Right hindlimb (tissue), 1 donor: Measurements from ENCODE around the gene ZNF205.
"Not testable (repeated sequence)": the region's sequence is repeated elsewhere in the genome, so short reads cannot be mapped to it uniquely, and the experiment has no call there.

Experiments
- DNase-seq: peaks from one replicate; pipeline ENCODE4 v3.0.0-alpha.2; 2018

Gene ZNF205

DNA sequence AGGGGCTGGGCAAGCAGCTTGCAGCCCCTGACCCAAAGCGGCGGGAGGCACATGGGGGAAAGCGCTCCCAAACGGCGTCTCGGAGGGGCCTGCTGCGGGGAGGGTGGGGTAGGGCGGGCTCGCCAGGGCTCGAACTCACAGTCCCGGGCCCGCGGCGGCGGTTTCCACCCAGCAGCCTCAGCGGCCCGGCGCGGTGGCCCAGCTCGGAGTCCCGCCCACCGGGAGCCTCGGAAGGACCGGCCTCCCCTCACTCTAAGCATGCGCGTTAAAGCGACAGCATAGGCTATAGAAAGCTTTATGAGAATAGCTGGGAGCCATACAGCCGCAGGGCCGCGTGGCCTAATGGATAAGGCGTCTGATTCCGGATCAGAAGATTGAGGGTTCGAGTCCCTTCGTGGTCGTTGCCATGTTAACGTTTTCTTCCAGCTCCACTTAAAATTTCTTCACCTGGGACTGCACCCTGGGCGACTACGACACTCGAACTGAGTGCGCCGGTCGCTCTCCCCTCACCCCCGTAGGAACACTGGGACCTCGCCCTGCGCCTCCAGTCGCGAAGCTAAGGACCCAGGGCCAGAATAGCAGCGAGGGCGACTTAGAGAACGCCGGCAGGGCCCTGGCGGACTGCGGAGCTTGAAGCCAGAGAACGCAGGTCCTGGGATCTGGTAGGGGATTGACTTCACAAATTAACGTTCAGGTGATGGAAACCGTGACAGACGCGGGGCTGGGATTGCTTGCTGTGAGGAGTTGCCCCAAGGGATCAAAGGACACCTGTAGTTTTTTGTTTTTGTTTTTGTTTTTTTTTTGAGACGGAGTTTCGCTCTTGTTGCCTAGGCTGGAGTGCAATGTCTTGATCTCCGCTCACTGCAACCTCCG is 38.2 kb downstream of the ZNF205 start:
- DNase-seq, result peak; percentile 98

DNA sequence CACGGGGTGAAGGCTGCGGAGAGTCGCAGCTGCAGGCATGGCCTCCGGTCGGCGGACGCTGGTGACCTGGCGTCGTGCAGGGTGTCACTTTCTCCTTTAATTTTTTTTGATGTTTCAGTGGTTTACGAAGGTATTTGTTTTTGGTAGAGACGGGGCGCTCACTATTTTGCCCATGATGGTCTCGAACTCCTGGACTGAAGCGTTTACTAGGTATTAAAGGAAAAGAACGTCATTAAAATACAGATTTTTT is 39.6 kb downstream of the ZNF205 start:
- peak; percentile 19 for DNase-seq

DNA sequence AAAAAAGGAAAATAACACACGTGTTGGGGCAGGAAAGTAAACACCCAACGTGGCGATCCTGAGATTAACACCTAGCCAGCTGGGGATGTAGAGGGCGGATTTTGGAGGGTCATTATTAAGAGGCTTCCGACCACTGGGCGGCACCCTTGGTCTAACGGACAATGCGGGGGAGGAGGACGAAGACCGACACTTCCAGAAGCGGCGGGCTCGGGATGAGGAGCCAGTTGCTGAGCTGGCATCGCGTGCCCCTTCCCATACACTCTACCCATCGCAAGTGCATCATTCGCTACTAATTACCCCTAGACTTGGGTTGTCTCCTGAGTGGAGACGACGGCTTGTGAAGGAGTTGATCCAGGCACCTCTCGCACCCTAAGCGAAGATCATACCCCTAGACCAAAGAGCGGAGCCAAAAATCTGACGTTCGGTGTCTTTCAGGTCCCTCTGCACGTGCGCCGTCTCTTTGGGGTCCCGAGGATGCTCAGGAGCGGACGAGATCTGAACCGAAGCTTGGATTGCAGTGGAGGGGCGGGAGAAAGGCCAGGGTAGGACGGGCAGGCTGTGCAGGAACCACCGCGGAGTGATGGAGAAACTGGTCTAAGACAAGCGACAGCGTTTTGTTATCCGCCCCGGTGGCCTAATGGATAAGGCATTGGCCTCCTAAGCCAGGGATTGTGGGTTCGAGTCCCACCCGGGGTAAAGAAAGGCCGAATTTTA is 40.0 kb downstream of the ZNF205 start:
- DNase-seq, result peak; percentile 95

DNA sequence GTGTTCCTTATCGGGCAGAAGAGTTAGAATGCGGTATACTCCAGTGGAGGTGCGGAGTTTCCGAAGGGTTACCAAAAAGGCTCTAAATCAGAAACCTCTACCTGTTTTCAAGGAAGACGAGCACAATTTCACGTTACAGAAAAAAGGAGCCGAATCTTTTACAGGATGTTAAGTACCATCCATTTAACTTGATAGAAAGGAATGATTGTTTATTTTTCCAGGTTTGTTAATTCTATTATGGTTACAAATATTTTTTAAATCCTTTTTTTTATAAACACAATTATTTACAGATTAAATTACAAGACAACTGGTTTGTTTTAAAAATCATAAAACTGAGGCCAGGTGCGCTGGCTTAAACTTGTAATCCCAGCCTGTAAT is 40.6 kb downstream of the ZNF205 start:
- no peak for DNase-seq

DNA sequence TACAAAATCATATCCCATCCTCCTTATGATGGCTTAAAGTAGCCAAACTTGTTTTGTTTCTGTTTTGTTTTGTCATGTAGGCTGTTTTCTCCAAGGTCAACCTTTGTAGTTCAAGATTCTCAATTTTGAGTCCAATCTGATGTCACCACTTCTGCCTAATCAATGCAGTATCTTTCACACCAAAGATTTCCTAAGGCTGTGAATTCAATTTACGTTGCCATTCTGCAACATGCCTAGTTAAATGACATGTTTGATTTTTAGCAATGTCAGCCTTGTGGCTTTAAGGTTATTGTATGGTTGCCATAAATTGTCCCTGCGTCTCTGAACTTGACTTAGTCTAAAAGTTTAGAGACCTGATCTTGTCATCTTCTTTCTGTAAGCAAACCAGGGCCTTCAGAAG is 42.8 kb downstream of the ZNF205 start:
- no peak for DNase-seq

DNA sequence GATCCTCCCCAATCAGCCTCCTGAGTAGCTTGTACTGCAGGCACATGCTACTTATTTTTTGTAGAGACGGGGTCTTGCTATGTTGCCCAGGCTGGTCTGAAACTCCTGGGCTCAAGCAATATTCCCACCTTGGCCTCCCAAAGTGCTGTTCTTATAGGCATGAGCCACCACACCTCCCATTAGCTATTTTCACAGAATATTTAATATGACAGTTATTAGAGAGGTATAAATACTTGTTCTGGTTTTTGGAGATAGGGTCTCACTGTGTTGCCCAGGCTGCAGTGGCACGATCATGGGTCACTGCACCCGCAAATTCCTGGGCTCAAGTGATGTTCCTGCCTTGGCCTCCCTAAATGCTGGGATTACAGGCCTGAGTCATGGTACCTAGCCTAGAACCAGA is 43.6 kb downstream of the ZNF205 start:
- no peak for DNase-seq

DNA sequence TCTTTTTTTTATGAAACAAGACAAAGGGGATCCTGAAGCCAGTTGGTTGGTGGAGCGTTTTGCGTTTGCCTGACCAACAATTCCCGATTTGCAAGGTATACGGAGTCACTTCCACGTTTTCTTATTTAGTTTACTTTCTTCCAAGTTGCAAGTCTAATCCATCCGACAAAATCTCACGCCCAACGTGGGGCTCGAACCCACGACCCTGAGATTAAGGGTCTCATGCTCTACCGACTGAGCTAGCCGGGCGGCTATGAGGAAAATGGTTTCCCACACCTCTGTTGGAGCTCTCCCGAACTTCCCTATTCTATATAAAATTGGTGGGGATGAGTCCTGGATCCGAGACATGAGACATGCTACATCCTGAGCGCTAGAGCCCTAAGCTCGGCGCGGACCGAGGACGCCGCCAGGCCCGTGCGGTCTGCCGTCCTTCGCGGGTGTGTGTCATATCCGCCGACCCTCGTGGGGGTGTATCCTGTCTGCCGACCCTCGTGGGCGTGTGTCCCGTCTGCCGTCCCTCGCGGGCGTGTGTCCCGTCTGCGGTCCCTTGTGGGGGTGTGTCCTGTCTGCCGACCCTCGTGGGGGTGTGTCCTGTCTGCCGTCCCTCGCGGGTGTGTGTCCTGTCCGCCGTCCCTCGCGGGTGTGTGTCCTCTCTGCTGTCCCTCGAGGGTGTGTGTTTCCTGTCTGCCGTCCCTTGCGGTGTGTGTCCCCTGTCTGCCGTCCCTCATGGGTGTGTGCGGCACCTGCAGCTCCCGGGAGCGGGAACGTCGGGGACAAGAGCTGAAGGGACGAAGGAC is 45.0 kb downstream of the ZNF205 start:
- peak; percentile 90 for DNase-seq

DNA sequence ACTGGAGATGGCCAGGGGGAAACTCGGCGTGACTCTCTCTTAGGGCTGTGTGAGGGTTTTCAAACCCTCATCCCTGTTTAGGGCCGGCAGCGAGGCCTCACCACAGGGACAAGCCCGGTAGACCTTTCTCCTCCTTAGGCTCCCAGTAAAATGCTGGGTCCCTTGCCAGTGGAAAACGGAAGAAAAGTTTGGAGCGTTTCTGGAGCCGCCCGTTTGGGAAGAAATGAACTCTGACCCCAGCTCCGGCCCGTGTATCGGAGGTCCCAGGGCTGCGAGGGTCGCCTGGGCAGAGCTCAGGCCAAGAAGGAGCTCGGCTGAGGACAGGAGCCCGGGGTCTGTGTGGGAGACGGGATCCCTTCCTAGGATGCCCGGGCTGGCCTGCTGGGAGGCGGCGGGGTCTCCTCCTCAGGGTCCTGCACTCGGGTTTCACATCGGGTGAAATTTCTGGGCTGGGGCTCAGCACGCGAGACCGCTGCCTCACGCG is 45.7 kb downstream of the ZNF205 start:
- peak; percentile 47 for DNase-seq

DNA sequence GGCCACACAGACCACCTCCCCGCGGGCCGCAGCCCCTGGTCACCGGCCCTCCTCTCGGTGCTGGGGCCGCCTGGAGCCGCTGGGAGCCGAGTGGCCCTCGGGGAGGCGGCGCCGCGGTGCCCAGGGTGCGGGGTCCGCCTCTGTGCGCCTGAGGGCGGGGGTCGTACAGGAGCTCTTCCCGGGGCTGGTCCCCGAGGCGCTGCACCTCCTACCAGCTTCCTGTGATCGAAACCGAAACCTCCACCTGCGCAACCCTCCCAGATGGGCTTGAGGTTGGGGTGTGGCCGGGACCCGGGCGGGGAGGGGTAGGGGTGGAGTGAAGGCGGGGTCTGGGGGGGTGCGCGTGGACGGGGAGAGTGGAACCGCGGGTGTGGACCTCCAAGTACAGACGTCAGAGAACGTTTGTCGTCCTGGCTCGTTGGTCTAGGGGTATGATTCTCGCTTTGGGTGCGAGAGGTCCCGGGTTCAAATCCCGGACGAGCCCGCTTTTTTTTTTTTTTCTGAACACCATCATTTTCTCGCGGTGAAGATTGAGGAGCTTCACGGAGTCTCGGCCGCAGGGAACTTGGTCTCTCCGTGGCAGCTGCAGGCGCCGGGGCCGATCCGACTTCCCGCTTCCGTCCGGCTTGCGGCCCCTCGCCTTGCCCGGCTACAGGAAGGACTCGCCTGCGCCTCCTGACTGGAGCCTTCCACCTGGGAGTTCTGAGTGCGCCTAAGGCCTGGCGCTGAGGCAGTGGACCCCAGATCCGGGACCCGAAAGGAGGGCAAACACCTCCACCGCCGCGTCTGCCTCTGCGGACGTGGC is 46.3 kb downstream of the ZNF205 start:
- DNase-seq, result peak; percentile 85

DNA sequence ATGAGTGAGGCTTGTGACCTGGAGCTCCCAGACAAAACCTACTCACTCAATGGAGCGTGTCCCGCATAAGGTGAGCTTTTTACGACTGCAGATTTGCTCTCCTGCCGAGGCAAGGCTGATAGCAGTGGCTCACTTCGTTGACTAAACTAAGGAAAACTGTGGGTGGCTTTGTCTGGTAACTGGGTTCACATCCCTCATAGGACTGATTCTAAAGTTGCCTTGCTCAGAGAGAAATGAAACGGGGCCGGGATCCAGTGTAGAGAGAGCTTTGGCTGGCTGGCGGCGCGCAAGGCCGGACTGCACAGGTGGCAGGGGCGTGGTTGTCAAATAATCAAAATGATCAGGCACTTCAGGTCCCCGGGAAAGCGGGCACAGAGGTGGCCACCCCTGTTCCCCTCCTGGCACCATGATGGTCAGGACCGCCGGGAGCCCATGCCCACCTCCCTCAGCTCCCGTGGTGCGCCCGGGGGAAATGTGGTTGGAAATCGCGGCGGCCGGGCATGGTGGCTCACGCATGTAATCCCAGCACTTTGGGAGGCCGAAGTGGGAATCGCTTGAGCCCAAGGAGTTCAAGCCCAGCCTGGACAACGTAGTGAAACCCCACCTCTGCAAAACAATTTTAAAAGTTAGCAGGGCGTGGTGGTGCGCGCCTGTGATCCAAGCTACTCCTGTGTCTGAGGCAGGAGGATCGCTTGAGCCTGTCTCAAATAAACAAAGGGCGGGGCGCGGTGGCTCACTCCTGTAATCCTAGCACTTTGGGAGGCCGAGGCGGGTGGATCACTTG is 49.0 kb downstream of the ZNF205 start:
- no peak for DNase-seq

DNA sequence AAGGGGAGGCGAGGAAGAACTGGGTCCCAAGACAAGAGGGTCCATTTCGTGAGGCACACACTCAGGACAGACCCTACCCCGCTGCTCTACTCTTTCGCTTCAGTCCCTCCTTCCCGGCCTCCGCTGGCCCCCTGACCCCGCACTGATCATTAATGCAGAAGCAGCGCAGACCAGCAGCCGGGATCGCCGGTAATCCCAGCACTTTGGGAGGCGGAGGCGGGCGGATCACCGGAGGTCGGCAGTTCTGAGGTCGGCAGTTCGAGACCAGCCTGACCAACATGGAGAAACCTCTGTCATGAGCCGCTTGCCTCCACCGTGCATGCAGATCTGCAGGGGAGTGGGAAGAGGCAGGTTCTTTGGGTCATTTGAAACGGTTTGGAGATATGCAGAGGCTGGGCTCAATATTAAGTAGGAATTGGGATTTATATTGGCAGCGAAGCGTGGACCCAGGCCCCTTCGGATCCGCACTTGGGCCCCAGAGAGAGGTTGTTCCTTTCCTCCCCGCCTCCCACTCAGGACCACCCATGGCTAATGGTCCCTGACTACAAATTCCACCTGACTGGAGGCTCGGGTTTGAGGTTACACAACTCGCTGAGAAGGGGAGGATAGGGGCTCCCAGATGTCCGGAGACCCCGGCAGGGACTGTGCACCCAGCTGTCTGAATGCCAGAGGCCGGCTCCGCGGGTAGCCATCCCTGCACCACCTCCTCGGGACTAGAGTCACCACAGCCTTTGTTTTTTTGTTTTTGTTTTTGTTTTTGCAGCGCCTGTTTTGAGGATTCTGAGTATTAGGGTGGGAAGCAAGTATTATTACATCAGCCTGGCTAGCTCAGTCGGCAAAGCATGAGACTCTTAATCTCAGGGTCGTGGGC is 52.0 kb downstream of the ZNF205 start:
- no peak for DNase-seq

DNA sequence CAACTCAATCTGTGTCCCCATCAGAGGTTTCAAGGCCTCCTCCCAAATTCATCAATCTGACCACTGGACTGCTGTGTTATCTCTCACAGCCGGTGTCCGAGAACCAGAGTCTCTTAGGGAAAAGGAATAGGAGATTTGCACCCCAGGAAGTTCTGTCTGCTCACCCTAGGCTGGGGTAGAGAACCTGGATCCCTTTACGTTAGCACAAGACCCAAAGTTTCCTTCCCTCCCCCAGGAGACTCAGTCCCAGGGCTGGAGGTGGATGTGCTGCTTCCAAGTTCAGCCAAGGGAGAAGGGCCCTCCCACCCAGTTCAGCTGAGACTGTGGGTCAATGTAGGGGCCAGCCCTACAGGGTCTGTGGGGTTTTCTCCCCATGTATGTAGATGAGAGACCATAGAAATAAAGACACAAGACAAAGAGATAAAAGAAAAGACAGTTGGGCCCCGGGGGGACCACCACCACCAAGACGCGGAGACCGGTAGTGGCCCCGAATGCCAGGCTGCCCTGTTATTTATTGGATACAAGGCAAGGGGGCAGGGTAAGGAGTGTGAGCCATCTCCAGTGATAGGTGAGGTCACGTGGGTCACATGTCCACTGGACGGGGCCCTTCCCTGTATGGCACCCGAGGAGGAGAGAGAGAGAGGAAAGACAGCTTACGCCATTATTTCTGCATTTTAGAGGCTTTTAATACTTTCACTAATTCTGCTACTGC is 52.9 kb downstream of the ZNF205 start:
- no peak for DNase-seq

DNA sequence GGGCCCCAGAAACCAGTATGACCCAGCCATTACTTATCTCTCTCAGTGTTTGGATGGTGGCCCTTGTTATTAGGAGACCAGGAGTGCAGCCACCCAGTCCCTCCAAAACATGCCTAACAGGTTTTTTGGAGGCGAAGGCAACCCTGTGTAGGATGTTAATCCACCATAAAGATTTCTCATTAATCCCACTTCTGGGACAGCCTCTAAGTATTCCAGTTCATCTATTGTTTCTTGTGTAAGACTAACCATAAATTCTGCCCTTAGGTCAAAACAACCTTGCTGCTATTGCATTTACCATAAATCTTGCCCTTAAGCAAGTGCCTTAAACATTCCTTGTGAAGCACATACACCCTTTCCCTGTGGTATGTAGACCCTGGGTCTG is 54.1 kb downstream of the ZNF205 start:
- DNase-seq, result no peak

DNA sequence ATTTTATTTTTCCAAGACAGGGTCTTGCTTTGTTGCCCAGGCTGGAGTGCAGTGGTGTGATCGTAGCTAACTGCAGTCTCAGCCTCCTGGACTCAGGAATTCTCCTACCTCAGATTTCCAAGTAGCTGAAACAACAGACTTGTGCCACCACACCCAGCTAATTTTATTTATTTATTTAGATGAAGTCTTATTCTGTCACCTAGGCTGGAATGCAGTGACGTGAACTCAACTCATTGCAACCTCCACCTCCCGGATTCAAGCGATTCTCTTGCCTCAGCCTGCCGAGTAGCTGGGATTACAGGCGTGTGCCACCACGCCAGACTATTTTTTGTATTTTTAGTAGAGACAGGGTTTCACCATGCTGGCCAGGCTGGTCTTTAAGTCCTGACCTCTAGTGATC is 56.3 kb downstream of the ZNF205 start:
- not testable (repeated sequence) for DNase-seq
